ENCODE measurements around the gene SEMA4D. TPM values are rescaled to one million over a fixed set of nuclear protein-coding genes. Genes with fewer than 3 reads are reported as not detected.

SEMA4D gene
- total and polyA plus RNA-seq, 10 donors: 23.0 to 193 (median 157) TPM

DNA sequence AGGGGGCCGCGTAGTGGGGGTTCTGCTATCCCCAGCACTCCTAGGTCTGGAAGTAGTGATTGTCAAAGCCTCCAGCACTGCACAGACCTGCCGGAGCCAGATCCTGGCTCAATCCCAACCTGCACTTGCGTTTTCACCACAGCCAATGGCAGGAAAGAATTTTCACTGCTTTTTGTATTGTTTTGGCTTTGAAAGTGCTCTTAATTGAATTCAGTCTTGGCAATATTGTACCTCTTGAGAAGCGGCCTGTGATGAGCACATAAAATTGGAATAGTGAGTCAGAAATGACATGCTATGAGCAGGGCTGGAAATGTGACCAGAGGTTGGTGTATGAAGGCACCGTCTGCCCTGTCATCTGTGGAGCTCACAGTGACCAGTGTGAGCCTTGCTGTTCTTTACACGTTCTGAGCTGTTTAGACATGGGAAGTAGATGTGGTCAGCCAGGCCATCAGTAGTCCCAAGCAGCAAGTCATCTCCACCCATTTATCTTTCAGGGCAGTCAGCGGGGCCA, 138.1 kb downstream of the SEMA4D start:
- Histone ChIP-seq H3K27ac (peak overlapping the region in 7 of 8 donors; percentile 41 to 82 (median 67)), H3K27me3 (replicated peaks in 1 of 7) (no peaks in the 10 kb centered on the region), H3K4me3 (no peak overlapping the region), H3K9me3 (no peaks in the 10 kb centered on the region), H3K36me3 (peaks cover 3 to 97% (median 80%) of the 10 kb centered on the region in 6 donors), H3K4me1 (peaks cover 0 to 69% (median 28%) of the 10 kb centered on the region in 6 donors)
- no peak for TF ChIP-seq POLR2A (IDR thresholded peaks at IDR 0.05)
- peak in 1 of 3 donors; percentile 21 for TF ChIP-seq POLR2AphosphoS5 (IDR thresholded peaks at IDR 0.05)
- TF ChIP-seq, protein P1, sequence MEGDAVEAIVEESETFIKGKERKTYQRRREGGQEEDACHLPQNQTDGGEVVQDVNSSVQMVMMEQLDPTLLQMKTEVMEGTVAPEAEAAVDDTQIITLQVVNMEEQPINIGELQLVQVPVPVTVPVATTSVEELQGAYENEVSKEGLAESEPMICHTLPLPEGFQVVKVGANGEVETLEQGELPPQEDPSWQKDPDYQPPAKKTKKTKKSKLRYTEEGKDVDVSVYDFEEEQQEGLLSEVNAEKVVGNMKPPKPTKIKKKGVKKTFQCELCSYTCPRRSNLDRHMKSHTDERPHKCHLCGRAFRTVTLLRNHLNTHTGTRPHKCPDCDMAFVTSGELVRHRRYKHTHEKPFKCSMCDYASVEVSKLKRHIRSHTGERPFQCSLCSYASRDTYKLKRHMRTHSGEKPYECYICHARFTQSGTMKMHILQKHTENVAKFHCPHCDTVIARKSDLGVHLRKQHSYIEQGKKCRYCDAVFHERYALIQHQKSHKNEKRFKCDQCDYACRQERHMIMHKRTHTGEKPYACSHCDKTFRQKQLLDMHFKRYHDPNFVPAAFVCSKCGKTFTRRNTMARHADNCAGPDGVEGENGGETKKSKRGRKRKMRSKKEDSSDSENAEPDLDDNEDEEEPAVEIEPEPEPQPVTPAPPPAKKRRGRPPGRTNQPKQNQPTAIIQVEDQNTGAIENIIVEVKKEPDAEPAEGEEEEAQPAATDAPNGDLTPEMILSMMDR (IDR thresholded peaks at IDR 0.05 in 8 of 11, conservative IDR thresholded peaks at IDR 0.05 in 3 of 11): no peak
- WGBS, 5 donors: 68 to 82% (median 76%) methylated on average over 8 of the region's 8 CpGs
- intact Hi-C loops (cut with DNase I; ENCODE audit: low total_unique reads): no loop called here
- DNase-seq: no peak

DNA sequence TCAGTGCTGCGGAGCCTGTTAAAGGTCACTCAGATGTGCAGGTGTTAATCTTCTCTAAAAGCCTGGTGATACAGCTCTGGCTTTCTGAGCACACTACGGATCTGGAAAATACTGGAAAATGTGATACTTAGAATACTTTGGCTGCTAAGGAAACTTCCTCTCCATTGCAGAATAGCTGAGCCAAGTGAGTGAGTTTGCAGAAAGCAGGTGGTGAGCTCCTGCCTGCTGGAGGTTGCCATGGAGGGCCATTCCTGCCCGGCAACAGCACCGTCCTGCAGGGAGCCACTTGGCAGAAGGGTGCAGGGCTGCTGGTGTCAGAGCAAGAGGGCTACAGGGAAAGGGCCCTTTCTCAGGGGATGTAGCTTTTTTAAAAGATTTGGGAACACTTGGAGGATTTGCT, 138.9 kb downstream of the SEMA4D start:
- intact Hi-C loops (cut with DNase I; ENCODE audit: low total_unique reads): no loop called here
- WGBS, 5 donors: 51 to 73% (median 63%) methylated on average over 4 of the region's 4 CpGs
- Histone ChIP-seq H3K4me3 (no peak overlapping the region), H3K36me3 (peaks cover 5 to 100% (median 87%) of the 10 kb centered on the region in 6 donors), H3K9me3 (no peaks in the 10 kb centered on the region), H3K27ac (peak overlapping the region in 6 of 8 donors; percentile 19 to 82 (median 60)), H3K4me1 (peaks cover 0 to 67% (median 24%) of the 10 kb centered on the region in 6 donors), H3K27me3 (replicated peaks in 1 of 7) (no peaks in the 10 kb centered on the region)
- DNase-seq: no peak
- TF ChIP-seq POLR2AphosphoS5 (IDR thresholded peaks at IDR 0.05): peak in 2 of 3 donors; percentile 35 to 52
- no peak for TF ChIP-seq POLR2A (IDR thresholded peaks at IDR 0.05)
- TF ChIP-seq, protein P1 (IDR thresholded peaks at IDR 0.05 in 8 of 11, conservative IDR thresholded peaks at IDR 0.05 in 3 of 11): no peak

DNA sequence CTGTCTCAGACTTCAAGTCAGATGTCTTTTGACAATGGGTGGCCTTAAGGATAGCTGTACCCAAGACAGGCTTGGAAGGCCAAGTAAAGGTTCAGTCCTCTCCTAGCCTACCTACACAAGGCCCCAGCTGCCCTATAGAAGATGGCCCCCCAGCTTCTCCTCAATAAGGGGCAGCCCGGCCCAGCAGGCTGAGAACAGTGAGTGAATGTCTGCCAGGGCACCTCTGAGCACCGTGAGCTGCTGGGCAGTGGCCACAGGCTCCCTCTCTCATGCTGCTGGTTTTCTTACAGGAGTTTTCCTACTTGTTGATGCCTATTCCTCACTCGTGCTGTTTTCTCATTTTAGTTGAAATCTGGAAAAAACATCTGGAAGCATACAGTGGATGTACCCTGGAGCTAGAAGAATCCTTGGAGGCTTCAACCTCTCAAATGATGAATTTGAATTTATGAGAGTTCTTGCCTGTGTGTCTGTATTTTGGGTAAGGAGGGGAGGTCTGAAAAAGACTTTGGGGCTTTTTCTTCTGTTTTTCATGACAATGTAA, 139.5 kb downstream of the SEMA4D start:
- 91 to 96% (median 93%) methylated on average over 3 of the region's 3 CpGs for WGBS, 5 donors
- Histone ChIP-seq H3K27me3 (replicated peaks in 1 of 7) (no peaks in the 10 kb centered on the region), H3K36me3 (peaks cover 5 to 100% (median 91%) of the 10 kb centered on the region in 6 donors), H3K4me1 (peaks cover 0 to 67% (median 24%) of the 10 kb centered on the region in 6 donors), H3K9me3 (no peaks in the 10 kb centered on the region), H3K4me3 (no peak overlapping the region), H3K27ac (peak overlapping the region in 4 of 8 donors; percentile 45 to 82 (median 76))
- no peak for DNase-seq
- TF ChIP-seq, protein P1 (IDR thresholded peaks at IDR 0.05 in 8 of 11, conservative IDR thresholded peaks at IDR 0.05 in 3 of 11): no peak
- no peak for TF ChIP-seq POLR2A (IDR thresholded peaks at IDR 0.05)
- peak in 1 of 3 donors; percentile 5 for TF ChIP-seq POLR2AphosphoS5 (IDR thresholded peaks at IDR 0.05)
- intact Hi-C loops (cut with DNase I; ENCODE audit: low total_unique reads): no loop called here

All from spleen (tissue), 11 donors.